CMK (cell line): ENCODE measurements around the gene TPGS2.
"Not testable (repeated sequence)": the region's sequence is repeated elsewhere in the genome, so short reads cannot be mapped to it uniquely, and the experiment has no call there.

ENCODE experiments used
- DNase-seq: peaks from one replicate; pipeline ENCODE4 v3.0.0-alpha.2; 2010; ENCODE audit warnings: low read depth

The TPGS2 gene

DNA sequence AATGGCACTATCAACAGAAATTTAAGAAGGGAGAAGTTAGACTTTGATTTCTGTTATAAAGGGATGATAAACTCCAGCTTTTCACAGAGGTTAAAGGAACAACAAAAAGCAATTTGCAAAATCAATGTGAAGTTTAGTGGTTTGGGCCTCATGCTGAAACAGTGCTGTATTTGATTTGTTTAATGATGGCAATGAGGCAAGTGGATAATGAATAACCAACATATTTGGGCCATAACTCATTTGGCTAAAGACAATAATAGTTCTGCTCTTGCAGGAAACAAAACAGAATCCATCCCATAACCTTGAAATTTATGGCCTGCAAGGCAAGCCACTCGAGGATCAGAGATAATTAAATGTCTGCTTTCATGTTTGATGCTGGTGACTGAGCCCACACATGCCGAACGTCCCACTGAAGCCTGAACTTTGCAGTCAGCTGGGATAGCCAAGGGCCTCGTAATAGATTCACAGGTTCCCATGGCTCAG is 56.5 kb downstream of the TPGS2 start:
- no peak for DNase-seq

DNA sequence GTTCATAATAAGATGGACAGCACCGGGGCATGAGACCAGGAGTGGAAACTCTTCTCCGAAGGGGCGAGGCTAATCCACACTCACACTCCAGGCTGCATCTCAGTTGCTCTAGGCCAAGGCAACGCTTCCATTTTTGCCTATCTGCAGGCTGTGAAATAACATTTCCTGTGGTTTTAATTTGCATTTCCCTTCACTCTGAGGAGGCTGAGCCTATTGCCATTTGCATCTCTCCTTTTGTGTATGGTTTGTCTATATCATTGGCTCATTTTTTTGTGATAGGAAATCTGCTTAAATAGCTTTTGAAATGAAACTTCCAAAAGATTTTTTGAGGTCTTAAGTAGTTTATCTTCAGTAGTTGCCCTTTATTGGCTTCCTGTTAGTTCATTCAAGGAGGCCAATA is 57.6 kb downstream of the TPGS2 start:
- no peak for DNase-seq

DNA sequence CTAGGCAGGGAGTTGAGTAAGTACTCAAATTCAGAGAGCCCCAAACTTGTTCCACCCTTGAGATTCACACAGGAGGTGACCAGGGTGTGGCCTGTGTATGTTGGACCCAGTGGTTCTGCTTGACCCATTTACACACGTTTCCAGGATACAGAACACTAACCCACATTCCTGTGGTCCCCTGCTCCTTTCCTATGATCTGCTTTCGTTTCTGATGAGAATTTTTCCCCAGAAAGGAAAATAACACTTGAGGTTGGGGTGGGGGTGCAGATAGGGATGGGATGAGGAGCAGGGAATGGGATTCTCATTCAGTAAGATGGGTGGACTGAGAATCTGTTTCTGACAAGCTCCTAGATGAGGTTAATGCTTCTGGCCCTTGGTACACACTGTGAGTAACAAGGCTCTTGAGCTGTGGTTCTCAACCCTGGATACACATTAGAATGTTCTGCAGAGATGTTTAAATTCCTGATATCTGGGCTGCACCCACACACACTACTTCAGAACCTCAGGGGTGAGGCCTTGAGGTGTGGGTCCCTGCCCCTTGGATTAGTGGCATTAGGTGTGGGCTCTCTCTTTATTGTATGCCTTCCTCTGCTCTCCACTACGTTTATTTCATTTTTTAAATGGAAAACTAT is 58.4 kb downstream of the TPGS2 start:
- DNase-seq, result no peak

DNA sequence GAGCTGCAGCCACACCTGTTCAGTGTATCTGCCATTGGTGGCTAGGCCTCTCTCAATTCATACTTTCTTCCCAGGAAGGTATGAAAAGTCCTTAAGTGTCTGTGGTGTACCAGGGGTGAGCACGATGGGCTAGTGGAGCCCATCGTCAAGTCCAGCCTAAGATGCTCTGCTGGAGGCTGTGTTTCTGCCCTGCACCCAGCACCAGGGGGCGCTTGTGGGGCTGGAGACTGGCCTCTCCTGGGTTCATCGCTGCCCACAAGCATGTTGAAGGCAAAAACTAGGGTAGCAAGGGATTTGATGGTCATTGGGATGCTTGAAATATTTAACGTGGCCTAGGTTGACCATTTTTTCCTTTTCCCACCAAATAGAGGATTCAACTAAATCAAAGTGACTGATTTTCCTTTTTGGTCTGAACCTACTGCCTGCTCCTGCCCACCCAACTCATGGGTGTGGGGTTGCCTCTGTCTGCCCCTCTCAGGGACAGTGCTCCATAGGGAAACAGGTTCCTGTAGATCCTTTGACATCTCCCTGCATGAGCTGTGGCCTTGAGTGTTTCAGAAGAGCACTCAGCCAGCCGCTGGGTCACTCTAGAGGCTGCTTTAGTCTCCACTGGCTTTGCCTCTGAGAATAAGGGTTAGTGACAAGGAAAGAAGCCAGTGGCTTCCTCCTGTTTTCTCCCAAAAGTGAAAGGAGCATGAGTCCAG is 59.0 kb downstream of the TPGS2 start:
- peak; percentile 4 for DNase-seq

DNA sequence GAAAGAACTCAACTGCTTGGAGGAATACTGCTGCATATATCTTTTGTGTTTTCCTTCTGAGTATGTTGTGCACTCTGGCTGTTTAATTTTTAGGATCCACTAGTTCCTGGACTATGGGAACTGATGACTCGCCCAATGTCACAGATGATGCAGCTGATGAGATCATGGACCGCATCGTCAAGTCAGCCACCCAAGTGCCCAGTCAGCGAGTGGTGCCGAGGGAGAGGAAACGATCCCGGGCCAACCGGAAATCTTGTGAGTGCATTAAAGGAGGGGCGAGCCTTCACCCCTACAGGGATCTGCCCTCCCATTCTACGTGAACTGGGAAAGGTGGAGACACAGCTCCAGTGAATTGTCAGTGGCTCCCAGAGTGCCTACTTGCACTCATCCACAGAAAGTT is 59.6 kb downstream of the TPGS2 start:
- DNase-seq, result no peak

DNA sequence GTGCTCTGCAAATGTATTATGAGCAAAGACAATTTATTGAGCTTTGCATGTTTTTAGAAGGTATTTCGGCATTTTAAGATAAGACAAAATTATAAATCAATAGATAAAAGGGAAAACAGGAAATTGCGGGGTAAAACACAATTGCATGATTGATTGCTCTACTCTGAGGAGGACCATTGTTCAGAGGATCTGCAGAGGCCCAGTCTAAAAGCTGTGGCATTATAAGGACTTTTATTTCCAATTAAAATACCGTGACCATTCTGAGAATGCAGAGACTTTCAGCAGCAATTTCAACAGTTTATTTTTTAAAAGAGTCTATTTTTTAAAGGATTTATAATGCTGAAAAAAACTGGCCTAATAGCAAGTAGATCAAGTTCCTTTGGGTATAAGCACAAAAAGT is 62.0 kb downstream of the TPGS2 start:
- DNase-seq, result no peak

DNA sequence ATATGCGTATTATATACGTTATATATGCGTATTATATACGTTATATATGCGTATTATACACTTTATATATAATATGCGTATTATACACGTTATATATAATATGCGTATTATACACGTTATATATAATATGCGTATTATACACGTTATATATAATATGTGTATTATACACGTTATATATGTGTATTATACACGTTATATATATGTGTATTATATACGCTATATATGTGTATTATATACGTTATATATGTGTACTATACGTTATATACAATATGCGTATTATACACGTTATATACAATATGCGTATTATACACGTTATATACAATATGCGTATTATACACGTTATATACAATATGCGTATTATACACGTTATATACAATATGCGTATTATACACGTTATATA is 65.8 kb downstream of the TPGS2 start:
- not testable (repeated sequence) for DNase-seq

DNA sequence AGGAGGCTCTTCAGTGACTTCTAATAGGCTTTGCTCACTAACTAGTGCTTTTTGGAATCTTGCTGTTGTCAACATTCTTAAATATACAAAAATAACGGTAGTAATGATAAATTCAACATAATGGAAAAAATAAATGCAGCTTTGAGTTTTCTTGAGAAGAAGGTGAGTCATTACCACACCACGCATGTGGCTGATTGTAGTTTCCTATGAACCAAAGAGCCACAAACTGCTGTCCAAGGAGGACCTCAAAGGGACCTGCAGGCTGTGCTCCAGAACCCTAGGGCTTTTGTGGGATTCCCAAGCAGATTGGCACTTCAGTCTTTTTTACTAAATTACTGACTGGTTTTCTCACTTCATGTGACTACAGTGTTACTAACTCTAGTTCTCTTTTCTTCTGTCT is 66.7 kb downstream of the TPGS2 start:
- no peak for DNase-seq

DNA sequence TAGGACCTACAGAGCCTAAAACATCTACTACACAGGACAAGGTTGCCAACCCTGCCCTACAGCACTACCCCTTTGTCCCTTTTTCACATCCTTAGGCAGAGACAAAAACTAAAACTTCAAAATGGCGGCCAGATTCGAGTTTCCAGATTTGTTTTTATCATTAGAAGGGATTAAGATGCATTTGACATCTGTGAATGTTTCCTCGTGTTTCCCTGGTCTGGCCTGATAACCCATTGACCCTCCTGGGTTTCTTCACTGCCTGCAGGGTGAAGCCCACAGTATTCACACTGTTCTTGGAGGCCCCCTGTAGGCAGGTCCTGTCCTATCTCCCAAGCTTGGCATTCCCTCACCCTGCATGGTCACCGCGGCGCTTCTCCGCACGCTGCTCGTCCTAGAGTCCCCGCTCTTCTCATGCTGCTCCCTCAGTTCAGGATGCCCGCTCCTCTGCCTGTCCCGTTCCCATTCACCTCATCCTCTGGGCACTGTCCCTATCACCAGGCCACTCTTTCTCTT is 67.6 kb downstream of the TPGS2 start:
- no peak for DNase-seq

DNA sequence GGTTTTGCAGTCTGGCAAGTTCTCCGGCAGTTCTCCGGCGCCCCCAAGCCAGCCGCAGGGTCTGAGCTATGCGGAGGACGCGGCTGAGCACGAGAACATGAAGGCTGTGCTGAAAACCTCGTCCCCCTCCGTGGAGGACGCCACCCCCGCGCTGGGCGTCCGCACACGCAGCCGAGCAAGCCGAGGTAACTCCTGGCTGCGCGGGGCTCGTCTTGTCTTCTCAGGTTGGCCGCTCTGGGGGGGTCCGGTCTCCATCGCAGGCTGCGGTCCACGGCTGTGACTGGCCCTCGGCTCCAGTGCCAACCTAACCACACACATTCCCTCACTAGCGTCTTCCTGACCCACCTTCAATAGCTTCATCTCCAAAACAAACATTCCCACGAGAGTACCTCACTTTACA is 68.2 kb downstream of the TPGS2 start:
- no peak for DNase-seq

DNA sequence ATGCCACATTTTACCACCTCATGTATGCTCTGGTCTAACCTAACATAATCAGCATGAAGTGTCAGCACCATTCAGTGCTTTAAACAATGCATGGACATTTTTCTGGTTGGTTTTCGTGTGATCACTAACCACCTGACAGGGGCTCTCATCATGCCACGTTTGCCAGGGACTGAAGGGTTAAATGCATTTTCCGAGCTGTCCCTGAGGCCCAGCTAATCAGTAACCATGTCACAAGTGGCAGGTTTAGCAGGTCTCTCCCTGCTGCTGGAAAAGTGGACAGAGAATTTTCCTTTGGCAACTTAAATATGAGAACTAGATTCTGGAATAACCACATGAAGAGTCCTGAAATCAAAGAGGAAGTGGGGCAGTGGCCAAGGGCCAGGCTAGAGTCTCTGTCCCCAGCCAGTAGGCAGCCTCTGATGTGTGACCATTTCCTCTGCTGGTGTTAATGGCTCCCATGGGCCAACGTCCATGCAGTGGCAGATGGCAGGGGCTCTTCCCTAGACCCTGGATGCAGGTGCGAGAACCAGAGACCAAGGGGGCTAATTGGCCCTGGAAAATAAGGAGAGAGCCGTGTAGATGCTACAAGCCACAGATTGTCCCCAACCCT is 69.5 kb downstream of the TPGS2 start:
- DNase-seq, result no peak

DNA sequence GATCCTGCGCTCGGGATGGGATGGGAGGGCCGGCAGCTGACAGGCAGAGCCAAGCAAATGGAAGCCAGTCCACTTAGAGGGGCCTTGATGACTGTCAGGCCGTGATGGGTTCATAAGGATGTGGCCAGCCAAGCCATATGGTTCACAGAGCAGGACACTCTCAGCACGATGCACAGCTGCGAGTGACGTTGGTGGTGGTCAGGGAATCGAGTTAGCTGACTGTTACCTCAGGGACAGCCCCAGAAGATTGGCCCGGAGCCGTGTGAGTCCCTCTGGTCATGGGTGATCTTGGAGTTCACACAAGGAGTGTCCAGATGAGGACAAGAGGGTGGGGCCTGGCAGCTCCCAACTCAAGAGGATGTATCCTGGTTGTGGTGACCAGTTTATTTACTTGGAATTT is 70.2 kb downstream of the TPGS2 start:
- DNase-seq, result no peak

DNA sequence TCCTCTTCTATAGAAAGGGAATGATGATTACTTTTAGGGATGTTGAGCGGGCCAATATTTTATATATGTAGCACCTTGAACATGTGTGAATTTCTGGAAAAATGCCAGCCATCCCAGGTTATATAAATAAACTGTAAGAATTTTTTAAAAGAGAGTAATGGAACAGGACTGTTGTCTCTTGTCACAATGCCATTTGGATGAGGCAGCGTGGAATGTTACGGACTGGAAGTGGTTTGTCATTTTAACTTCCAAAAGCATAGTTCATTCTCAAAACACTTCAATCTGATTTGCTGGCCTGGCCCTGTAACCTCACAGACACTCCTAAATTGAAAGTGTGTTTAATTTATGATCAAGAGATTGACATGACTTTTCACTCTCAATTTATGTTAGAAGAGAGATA is 70.8 kb downstream of the TPGS2 start:
- no peak for DNase-seq

DNA sequence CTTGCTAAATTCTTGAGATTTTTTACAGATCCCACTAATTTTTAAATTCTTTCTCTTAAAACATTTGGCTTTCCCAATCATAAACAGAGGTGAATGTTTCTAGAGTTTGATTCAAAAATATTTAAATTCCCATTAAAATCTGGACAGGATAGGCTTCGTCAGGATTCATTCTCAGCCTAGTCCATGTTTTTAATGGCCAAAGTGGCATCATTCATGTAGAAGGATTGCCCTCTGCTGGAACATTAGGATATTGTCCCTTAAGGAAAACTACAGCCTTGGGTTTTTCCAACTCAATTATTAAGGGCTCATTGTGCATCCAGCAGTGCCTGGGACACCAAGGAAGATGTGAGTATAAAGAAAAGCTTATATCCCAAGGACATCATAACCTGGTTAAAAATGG is 71.7 kb downstream of the TPGS2 start:
- no peak for DNase-seq

DNA sequence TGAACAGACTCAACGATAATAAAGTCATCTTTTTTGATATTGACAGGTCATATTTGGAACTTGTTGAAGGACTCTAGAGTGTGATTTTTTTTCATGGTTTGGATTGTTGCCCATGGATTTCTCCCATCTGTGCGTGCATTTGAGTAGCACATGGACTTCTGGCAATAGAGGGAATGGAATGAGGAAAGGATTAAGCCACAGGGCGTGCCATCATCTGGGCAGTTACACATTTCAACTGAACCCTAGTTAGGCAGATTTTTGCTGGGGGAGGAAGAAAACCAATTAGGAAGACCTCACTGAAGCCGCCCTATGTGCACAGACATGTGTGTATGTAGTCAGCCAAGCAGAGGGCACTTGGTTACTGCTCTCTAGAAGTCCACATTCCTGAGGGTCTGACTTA is 72.6 kb downstream of the TPGS2 start:
- DNase-seq, result no peak

DNA sequence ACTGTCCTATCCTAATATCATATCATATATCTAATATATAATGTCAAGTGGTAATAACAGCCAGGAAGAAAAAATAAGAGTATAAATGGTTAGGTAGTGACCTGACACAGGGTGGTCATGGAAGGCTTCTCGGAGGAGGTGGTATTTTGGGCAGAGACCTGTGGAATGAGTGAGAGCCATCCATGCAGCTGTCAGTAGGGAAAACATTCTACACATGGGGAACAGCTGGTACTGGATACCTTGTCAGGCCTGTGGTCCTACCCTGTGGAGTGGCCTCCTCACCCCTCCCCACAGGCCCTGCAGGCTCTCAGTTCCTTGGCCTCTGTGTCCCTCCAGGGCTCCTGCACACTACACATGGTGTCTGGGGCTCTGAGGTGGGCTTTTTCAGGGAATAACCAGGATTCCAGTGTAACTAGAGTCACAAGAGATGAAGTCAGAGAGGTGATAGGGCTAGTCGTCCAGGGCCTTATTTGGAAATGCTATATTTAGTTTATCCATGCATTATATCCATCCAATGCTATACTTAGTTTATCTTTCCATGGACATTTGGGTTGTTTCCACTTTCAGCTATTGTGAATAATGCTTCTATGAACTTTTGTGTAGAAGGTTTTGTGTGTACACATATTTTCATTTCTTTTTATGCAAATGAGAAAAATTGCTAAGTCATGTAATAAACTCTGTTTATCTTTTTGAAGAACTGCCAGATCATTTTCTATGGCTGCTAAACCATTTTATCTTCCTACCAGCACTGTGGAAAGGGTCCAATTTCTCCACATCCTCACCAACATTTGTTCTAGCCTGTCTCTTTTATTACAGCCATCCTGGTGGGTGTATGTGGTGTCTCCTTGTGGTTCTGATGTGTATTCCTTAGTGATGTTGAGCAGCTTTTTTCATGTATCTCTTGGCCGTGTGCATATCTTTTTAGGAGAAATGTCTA is 75.6 kb downstream of the TPGS2 start:
- DNase-seq, result no peak

DNA sequence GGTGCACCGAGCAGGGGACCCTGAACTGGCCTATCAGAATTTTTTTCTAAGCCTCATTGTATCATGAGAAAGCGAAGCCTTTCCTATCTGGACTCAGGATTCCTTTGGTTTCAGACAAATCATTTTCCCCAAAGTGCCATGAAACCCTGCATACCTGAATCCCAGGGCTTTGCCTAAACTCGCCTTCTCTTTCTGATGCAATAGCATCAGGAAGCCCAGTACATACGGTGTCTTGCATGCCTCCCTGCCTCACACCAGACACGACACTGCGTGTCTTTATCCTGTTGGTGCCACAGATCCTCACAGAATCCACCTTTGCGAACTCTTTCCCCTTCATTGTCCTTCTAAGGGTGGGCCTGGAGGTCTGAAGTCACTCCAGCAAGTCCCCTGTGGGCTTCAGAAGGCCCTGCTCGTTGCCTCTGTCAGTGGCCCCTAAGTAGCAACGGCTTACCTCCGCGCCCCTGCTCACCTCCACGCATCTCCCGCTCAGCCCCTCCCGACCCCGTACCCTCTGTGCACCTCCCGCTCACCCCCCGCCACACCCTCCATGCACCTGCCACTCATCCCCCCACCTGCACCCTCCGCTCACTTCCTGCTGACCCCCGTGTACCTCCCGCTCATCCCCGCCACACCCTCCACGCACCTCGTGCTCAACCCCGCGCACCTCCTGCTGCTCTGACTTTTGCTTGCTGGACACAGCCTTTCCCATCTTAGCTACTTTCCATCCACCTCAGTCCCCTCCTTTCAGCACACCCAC is 83.4 kb downstream of the TPGS2 start:
- no peak for DNase-seq

DNA sequence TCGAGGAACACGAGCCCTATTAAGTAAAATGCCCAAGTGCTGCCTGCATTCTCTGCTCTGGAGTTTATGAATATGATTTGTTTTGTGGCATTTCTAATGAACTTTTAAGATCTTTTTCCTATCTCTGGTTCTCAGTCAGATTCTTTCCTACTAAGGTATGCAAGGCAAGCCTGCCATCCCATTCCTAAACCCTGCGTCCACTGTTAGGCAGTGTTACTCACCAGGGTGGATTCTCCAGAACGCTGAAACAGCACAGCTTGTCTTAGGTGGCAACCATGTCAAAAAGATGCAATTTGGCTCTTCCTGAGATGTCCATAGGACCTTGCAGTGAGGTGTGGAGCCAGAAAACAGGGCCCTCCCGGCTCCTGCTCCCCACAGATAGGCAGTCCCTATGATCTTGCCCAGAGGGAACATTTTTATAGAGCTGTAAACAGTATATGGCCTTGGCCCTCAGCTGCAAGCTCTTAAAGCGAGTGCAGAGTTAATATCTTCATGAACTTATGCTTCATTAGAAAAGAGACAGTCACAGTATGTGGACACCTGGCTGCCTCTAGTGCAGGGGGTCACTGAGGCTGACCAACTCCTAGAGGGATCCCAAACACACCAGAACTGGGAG is 84.4 kb downstream of the TPGS2 start:
- no peak for DNase-seq
